SJCRH30 (cell line): ENCODE results near the gene GNG7. TPM values are rescaled to one million over a fixed set of nuclear protein-coding genes. Genes with fewer than 3 reads are reported as not detected.
"Not testable (repeated sequence)": the region's sequence is repeated elsewhere in the genome, so short reads cannot be mapped to it uniquely, and the experiment has no call there.

Experiments
- DNase-seq, 2 experiments: peaks; one replicate each; pipeline ENCODE4 v3.0.0-alpha.2; 2015 to 2020
- H3K27ac ChIP-seq: fragments of 250-450 bp; sonication (Bioruptor Pico); 2 replicates; pipeline ENCODE4 v1.5.1; 2020; ENCODE audit warnings: mild to moderate bottlenecking, moderate library complexity
- H3K27me3 ChIP-seq: fragments of 250-450 bp; sonication (Bioruptor Pico); 2 replicates; pipeline ENCODE4 v1.5.1; 2020; ENCODE audit warnings: mild to moderate bottlenecking, moderate library complexity
- H3K36me3 ChIP-seq: fragments of 250-450 bp; sonication (Bioruptor Pico); 2 replicates; pipeline ENCODE4 v1.5.1; 2020; ENCODE audit warnings: mild to moderate bottlenecking, moderate library complexity
- H3K4me1 ChIP-seq: fragments of 250-450 bp; sonication (Bioruptor Pico); 2 replicates; pipeline ENCODE4 v1.5.1; 2020; ENCODE audit warnings: mild to moderate bottlenecking, moderate library complexity
- H3K4me3 ChIP-seq: fragments of 250-450 bp; sonication (Bioruptor Pico); 2 replicates; pipeline ENCODE4 v1.5.1; 2020; ENCODE audit warnings: mild to moderate bottlenecking, moderate library complexity
- H3K9me3 ChIP-seq: fragments of 250-450 bp; sonication (Bioruptor Pico); replicated peaks from 2 replicates; pipeline ENCODE4 v1.5.1; 2020; ENCODE audit warnings: mild to moderate bottlenecking, moderate library complexity
- total RNA-seq: library from RNA; depleted of rRNA; stranded (reverse); fragments of >200 nt; shearing (Covaris generic); gene quantifications from 2 replicates; pipeline ENCODE4 v1.2.3, GENCODE V29; 2014

GNG7 gene
- total RNA-seq, 1 experiment from 2014 or later = not detected

- not testable (repeated sequence) for DNase-seq, H3K27ac ChIP-seq, H3K4me3 ChIP-seq, H3K36me3 ChIP-seq, H3K27me3 ChIP-seq, H3K9me3 ChIP-seq
- peaks cover 32% of the 10 kb centered on the region for H3K4me1 ChIP-seq
Observed at GRCh38 chr19:2545416-2546127, 156.9 kb downstream of the GNG7 start.

- Histone ChIP-seq H3K9me3 (no peaks in the 10 kb centered on the region), H3K27me3 (no peaks in the 10 kb centered on the region), H3K36me3 (no peaks in the 10 kb centered on the region), H3K4me3 (no peak overlapping the region), H3K27ac (no peak overlapping the region), H3K4me1 (peaks cover 30% of the 10 kb centered on the region)
- DNase-seq = no peak
Observed at GRCh38 chr19:2544576-2545415, 157.7 kb downstream of the GNG7 start.

DNA sequence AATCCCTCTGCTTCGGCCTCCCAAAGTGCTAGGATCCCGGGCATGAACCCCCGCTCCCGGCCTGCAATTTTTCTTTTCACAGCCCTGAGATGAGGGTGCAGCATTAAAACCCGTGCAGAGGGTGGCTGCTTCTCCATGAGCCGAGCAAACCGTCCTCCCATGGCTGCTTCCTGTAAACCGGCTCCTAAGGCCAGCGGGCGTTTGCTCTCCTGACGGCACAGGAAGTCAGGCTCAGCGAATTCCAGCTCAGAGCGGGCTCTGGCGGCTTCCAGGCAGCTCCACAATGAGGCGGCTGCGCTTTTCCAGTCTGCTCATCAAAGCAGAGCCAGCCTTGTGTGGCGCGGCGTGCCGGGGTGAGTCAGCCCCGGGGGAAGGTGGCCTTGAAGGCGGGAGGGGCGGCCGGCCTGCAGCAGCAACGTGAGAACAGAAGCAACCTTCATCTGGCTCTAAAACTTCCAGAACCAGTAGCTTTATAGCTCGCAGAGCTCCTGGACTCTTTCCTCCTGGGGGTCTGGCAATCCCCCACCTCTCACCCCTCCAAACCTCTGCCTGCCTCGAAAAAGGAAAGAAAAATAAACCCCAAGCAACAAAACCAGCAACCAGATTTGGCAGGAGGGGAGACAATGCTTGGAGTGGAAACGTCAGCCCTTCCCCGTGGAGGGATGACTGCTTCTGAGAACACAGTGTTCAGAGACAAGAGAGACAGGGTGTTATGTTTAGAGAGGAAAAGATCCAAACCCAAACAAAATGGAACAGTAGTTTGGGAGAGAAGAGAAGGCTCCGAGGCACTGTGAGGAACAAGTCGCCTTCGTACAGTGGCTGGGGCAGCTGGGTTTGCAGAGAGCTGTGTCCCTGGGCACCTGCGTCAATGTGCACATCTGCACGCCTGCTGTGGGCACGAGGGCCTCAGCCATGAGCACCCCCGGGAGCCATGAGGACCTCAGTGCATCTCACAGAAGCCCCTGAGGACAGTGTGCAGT lies 158.7 kb downstream of the GNG7 start:
- Histone ChIP-seq H3K27me3 (no peaks in the 10 kb centered on the region), H3K36me3 (no peaks in the 10 kb centered on the region), H3K27ac (peak overlapping the region; percentile 38), H3K9me3 (no peaks in the 10 kb centered on the region), H3K4me1 (peaks cover 27% of the 10 kb centered on the region), H3K4me3 (peak overlapping the region; percentile 20)
- DNase-seq = peak; percentile 92 to 93

DNA sequence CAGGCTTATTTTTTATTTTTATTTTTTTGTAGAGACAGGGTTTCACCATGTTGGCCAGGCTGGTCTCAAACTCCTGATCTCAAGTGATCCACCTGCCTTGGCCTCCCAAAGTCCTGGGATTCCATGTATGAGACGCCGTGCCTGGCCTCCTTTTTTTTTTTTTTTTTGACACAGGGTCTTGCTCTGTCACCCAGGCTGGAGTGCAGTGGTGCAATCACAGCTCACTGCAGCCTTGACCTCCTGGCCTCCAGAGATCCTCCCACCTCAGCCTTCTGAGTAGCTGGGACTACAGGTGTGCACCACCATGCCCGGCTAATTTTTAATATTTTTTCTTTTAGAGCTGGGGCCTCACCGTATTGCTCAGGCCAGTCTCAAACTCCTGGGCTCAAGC lies 159.4 kb downstream of the GNG7 start:
- peaks cover 27% of the 10 kb centered on the region for H3K4me1 ChIP-seq
- H3K9me3 ChIP-seq, H3K36me3 ChIP-seq, DNase-seq, H3K27me3 ChIP-seq: not testable (repeated sequence)
- H3K27ac ChIP-seq = peak overlapping the region; percentile 38
- H3K4me3 ChIP-seq = peak overlapping the region; percentile 20

DNA sequence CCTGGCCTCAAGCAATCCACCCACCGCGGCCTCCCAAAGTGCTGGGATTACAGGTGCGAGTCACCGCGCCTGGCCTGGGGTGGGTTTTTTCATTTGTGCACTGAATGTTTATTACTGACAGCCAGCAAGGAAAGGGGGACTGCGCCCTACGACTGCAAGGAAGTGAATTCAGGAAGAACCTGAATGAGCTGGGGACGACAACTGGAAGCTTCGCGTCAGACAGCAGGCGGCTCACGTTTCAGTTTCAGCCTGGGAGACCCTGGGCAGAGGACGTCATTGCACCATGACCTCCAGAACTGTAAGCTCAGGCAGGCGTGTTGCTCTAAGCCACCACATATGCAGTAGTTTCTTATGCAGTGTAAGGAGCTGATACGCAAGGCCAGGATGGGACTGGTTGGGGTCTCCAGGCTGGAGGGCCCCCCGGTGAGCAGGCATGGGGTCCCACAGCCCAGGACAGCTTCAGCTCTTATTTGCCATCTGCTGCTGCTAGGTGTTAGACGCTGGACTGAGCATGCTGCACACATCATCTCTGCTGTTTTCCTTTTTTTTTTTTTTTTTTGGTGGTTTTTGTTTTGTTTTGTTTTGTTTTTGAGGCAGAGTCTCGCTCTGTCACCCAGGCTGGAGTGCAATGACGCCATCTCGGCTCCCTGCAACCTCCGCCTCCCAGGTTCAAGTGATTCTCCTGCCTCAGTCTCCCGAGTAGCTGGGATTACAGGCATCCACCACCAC lies 160.0 kb downstream of the GNG7 start:
- Histone ChIP-seq H3K4me3 (peak overlapping the region; percentile 20; the same call in 1 of the 2 replicates), H3K36me3 (no peaks in the 10 kb centered on the region), H3K4me1 (peaks cover 27% of the 10 kb centered on the region), H3K9me3 (no peaks in the 10 kb centered on the region), H3K27me3 (no peaks in the 10 kb centered on the region), H3K27ac (peak overlapping the region; percentile 38; the same call in 1 of the 2 replicates)
- peak; percentile 75 to 84 for DNase-seq

GRCh38 chr19:2540646-2541454 lies 161.6 kb downstream of the GNG7 start:
- Histone ChIP-seq H3K27ac (peak overlapping the region; percentile 73), H3K4me3 (no peak overlapping the region), H3K4me1 (peaks cover 27% of the 10 kb centered on the region), H3K9me3 (no peaks in the 10 kb centered on the region), H3K27me3 (no peaks in the 10 kb centered on the region), H3K36me3 (no peaks in the 10 kb centered on the region)
- DNase-seq = peak; percentile 88 to 95

DNA sequence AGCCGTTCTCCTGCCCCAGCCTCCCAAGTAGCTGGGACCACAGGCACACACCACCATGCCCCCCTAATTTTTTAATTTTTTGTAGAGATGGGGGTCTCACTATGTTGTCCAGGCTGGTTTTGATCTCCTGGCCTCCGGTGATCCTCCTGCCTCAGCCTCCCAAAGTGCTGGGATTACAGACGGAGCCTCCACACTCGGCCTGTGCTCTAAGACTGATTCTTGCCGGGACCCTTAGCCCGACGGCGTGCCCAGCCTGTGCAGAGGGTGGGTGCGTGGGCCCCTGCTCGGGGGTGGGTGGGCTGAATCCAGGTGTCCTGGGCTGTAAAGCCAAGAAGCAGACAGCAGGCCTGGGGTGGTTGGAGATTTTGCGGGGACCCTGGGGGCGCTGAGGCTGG lies 162.2 kb downstream of the GNG7 start:
- H3K27me3 ChIP-seq = no peaks in the 10 kb centered on the region
- H3K4me1 ChIP-seq = peaks cover 27% of the 10 kb centered on the region
- H3K4me3 ChIP-seq = no peak overlapping the region
- H3K36me3 ChIP-seq = no peaks in the 10 kb centered on the region
- H3K9me3 ChIP-seq = no peaks in the 10 kb centered on the region
- DNase-seq = no peak
- H3K27ac ChIP-seq = peak overlapping the region; percentile 73

GRCh38 chr19:2538096-2538757 lies 164.3 kb downstream of the GNG7 start:
- H3K27ac ChIP-seq = no peak overlapping the region
- peaks cover 4% of the 10 kb centered on the region; the same call in 1 of the 2 replicates for H3K9me3 ChIP-seq
- no peak overlapping the region for H3K4me3 ChIP-seq
- DNase-seq = no peak
- H3K27me3 ChIP-seq = no peaks in the 10 kb centered on the region
- H3K4me1 ChIP-seq = peaks cover 21% of the 10 kb centered on the region
- H3K36me3 ChIP-seq = no peaks in the 10 kb centered on the region

GRCh38 chr19:2537584-2537983 lies 164.9 kb downstream of the GNG7 start:
- H3K4me3 ChIP-seq, H3K27ac ChIP-seq, H3K27me3 ChIP-seq, H3K36me3 ChIP-seq, DNase-seq, H3K9me3 ChIP-seq: not testable (repeated sequence)
- H3K4me1 ChIP-seq = peaks cover 15% of the 10 kb centered on the region

DNA sequence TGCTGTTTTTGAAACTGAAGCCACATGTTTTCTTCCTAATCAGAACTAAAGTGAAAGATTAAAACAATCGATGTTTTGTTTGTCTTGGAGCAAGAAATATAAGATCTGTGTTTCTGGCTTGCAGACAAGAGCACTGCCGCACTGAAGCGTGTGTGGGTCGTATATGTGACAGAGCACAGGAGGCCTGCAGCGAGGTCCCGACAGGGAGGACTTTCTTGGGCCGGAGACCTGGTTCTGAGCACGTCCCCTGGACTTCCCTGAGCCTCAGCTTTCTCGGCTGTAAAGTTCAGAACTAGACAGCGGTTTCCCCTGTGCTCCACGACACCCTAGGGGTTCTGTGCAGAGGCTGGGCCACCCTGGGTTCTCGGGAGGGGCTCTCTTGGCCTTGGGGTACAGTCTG lies 166.0 kb downstream of the GNG7 start:
- peaks cover 10% of the 10 kb centered on the region for H3K4me1 ChIP-seq
- H3K27me3 ChIP-seq = no peaks in the 10 kb centered on the region
- peaks cover 9% of the 10 kb centered on the region for H3K9me3 ChIP-seq
- no peaks in the 10 kb centered on the region for H3K36me3 ChIP-seq
- no peak overlapping the region for H3K27ac ChIP-seq
- no peak for DNase-seq
- no peak overlapping the region for H3K4me3 ChIP-seq

- H3K9me3 ChIP-seq = peaks cover 9% of the 10 kb centered on the region
- H3K4me3 ChIP-seq = no peak overlapping the region
- DNase-seq = no peak
- no peak overlapping the region for H3K27ac ChIP-seq
- no peaks in the 10 kb centered on the region for H3K36me3 ChIP-seq
- H3K4me1 ChIP-seq = no peaks in the 10 kb centered on the region
- H3K27me3 ChIP-seq = no peaks in the 10 kb centered on the region
Observed at GRCh38 chr19:2534423-2535013, 168.0 kb downstream of the GNG7 start.

DNA sequence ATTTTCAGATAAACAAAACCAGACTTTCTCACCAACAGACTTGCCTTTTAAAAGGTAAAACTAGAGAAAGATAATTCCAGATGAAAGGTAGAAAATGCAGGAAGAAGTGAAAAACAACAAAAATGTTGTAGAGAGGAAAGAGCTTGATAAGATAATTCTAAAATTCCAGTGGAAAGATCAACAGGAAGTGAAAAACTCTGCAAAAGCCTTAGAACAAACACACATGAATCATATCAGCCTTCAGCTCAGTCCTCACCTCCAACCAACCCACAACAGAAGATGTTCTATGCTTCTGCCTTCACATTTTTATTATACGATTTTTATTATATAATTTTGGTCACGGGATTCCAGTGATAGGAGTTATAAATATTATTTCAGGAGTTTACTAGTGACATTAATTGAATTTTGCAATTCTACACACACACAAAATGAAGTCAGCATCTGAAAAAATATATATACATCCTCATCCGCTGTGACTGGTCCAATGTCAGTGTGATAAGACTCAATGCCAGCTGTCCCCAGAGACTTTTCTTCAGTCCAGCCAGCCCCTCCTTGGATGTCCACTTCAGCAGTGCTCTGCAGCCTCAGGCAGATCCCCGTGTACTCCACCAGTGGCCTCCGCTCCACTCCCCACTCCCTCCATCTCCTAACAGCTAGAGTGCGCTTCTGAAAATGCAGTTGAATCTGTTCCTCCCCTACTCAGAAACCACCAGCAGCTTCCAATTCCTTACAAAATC lies 168.6 kb downstream of the GNG7 start:
- Histone ChIP-seq H3K27me3 (no peaks in the 10 kb centered on the region), H3K27ac (no peak overlapping the region), H3K36me3 (no peaks in the 10 kb centered on the region), H3K9me3 (peaks cover 9% of the 10 kb centered on the region), H3K4me3 (no peak overlapping the region), H3K4me1 (no peaks in the 10 kb centered on the region)
- no peak for DNase-seq
